ENCODE data around the gene REC8. TPM values are rescaled to one million over a fixed set of nuclear protein-coding genes. Genes with fewer than 3 reads are reported as not detected.

The REC8 gene
- total and polyA plus RNA-seq, 10 of the 15 experiments (the other 5 are each of a cell fraction or from before 2014, with no cell fraction given), result 4.2 to 76.9 (median 29.1) TPM

GRCh38 chr14:24172871-24173281 lies 996 bp downstream of the REC8 start:
- H3K27ac ChIP-seq (ENCODE audit: control insufficient read depth, insufficient read depth), result no peak overlapping the region; the same call in 1 of the 2 replicates
- peaks cover 6% of the 10 kb centered on the region for H3K79me2 ChIP-seq (ENCODE audit: control insufficient read depth, insufficient read depth, low read length)
- peaks cover 4 to 6% of the 10 kb centered on the region in 2 experiments; a peak in 3 of 4 replicates for H3K36me3 ChIP-seq (ENCODE audit: control insufficient read depth in 2 of 2, insufficient read depth in 2 of 2, low read length in 1 of 2)
- H3K27me3 ChIP-seq (replicated peaks in 1 of 2; ENCODE audit: control insufficient read depth in 2 of 2, insufficient read depth in 2 of 2, low read length in 1 of 2), result no peaks in the 10 kb centered on the region
- DNase-seq (ENCODE audit: low read depth, low spot score) (no peak), ATAC-seq (no peak), FAIRE-seq (no peak)
- no peaks in the 10 kb centered on the region for H3K9me3 ChIP-seq (replicated peaks; ENCODE audit: control insufficient read depth, insufficient read depth, low read length)
- H3K4me2 ChIP-seq (ENCODE audit: control insufficient read depth, insufficient read depth), result peak overlapping the region; percentile 68
- SMC1A ChIA-PET (ENCODE audit: uncharacterized antibody, unreplicated experiment), result interaction anchor here (1.0 kb wide), 1 partner anchor 11 kb away, joined by 3 read pairs; the partner anchor contains the start of gene IRF9
- no peak overlapping the region for H2AFZ ChIP-seq (ENCODE audit: control insufficient read depth, low read depth, low read length)
- intact Hi-C loops (cut with micrococcal nuclease; ENCODE audit: unreplicated experiment), result no loop called here
- TF ChIP-seq MLLT1 (IDR thresholded peaks at IDR 0.05) (peak; percentile 91), POLR2A (IDR thresholded peaks at IDR 0.05; ENCODE audit: low read depth, low read length) (peak; percentile 42), POLR2AphosphoS5 (IDR thresholded peaks at IDR 0.05; ENCODE audit: low read length) (peak; percentile 55)
- TF ChIP-seq, protein P1, sequence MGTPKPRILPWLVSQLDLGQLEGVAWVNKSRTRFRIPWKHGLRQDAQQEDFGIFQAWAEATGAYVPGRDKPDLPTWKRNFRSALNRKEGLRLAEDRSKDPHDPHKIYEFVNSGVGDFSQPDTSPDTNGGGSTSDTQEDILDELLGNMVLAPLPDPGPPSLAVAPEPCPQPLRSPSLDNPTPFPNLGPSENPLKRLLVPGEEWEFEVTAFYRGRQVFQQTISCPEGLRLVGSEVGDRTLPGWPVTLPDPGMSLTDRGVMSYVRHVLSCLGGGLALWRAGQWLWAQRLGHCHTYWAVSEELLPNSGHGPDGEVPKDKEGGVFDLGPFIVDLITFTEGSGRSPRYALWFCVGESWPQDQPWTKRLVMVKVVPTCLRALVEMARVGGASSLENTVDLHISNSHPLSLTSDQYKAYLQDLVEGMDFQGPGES (IDR thresholded peaks at IDR 0.05), result no peak
- H3K4me3 ChIP-seq, result peak overlapping the region; percentile 62
- RAD21 ChIA-PET (ENCODE audit: unreplicated experiment), result no interaction called here
- in situ Hi-C loops (cut with MboI), result no loop called here
- no peaks in the 10 kb centered on the region for H3K4me1 ChIP-seq (ENCODE audit: control insufficient read depth, insufficient read depth, low read length)
- POLR2A ChIA-PET, result interaction anchor here (0.6 to 2.8 kb wide), 4 partner anchors 12 to 56 kb away, joined by 3 to 11 read pairs (median 8); partner anchors contain the start of genes IPO4, IRF9 and RNF31
- H4K20me1 ChIP-seq (ENCODE audit: control insufficient read depth, insufficient read depth), result no peaks in the 10 kb centered on the region
- CTCF ChIA-PET, result interaction anchor here (0.7 to 1.5 kb wide), 4 partner anchors 12 to 98 kb away, joined by 3 to 4 read pairs (median 3); partner anchors contain the start of genes IRF9 and MDP1
- H3K9ac ChIP-seq (ENCODE audit: control insufficient read depth, insufficient read depth, low read length), result peak overlapping the region; percentile 69; the same call in 1 of the 2 replicates
- no TSS peak for BruUV-seq (replicated peaks)
- WGBS (ENCODE audit: insufficient coverage, insufficient replicate concordance, low lambda C conversion rate, missing lambda C conversion rate), result 87% methylated on average over 20 of the region's 20 CpGs
